ENCODE measurements around the gene CYP1A2. TPM values are rescaled to one million over a fixed set of nuclear protein-coding genes. Genes with fewer than 3 reads are reported as not detected.

The CYP1A2 gene
- total RNA-seq, 1 experiment from 2014 or later = not detected

- Histone ChIP-seq H3K27ac (ENCODE audit: low read length) (no peak overlapping the region), H3K27me3 (ENCODE audit: low read length) (no peaks in the 10 kb centered on the region), H3K4me3 (ENCODE audit: low read length) (no peak overlapping the region), H3K9me3 (ENCODE audit: low read length) (no peaks in the 10 kb centered on the region), H3K9ac (ENCODE audit: low read length) (no peak overlapping the region), H3K4me2 (ENCODE audit: low read length) (no peak overlapping the region), H3K79me2 (ENCODE audit: low read length) (peaks cover 57% of the 10 kb centered on the region), H3K4me1 (ENCODE audit: insufficient read depth, low read length) (peaks cover 11% of the 10 kb centered on the region), H3K9me2 (replicated peaks; ENCODE audit: low read length) (no peaks in the 10 kb centered on the region), H4K20me1 (ENCODE audit: low read length) (peaks cover 28% of the 10 kb centered on the region; the same call in 1 of the 2 replicates), H3K36me3 (ENCODE audit: low read depth, low read length) (no peaks in the 10 kb centered on the region), H3F3A (ENCODE audit: low read length, unreplicated experiment) (no peaks in the 10 kb centered on the region), H2AFZ (ENCODE audit: low read length) (no peak overlapping the region)
- DNase-seq = no peak
- BruUV-seq (replicated peaks) = no TSS peak
- peak; percentile 50 for ATAC-seq
- POLR2A ChIA-PET (ENCODE audit: unreplicated experiment) = no interaction called here
- intact Hi-C loops (cut with micrococcal nuclease) = no loop called here
- CTCF ChIA-PET = interaction anchor here (0.8 kb wide), 2 partner anchors 10 to 23 kb away, joined by 3 read pairs; no protein-coding TSS in a partner anchor
- no peak for TF ChIP-seq EZH2phosphoT487 (IDR thresholded peaks at IDR 0.05; ENCODE audit: borderline replicate concordance, low read length)
- no peak for TF ChIP-seq EZH2 (IDR thresholded peaks at IDR 0.05; ENCODE audit: low read length, unreplicated experiment)
- 0 out of 2 replicates have a peak, but pooled peaks have one; percentile 22 for TF ChIP-seq CTCF (conservative IDR thresholded peaks at IDR 0.05; ENCODE audit: low read depth, low read length)
Observed at GRCh38 chr15:74793135-74794028, 44.7 kb downstream of the CYP1A2 start.

GRCh38 chr15:74794248-74794969, 45.8 kb downstream of the CYP1A2 start:
- TF ChIP-seq EZH2 (IDR thresholded peaks at IDR 0.05; ENCODE audit: low read length, unreplicated experiment) (no peak), EZH2phosphoT487 (IDR thresholded peaks at IDR 0.05; ENCODE audit: borderline replicate concordance, low read length) (no peak), CTCF (conservative IDR thresholded peaks at IDR 0.05; ENCODE audit: low read depth, low read length) (no peak)
- no peaks in the 10 kb centered on the region for H3K9me2 ChIP-seq (replicated peaks; ENCODE audit: low read length)
- no peaks in the 10 kb centered on the region for H3F3A ChIP-seq (ENCODE audit: low read length, unreplicated experiment)
- no peak overlapping the region for H3K4me2 ChIP-seq (ENCODE audit: low read length)
- H2AFZ ChIP-seq (ENCODE audit: low read length) = no peak overlapping the region
- ChIA-PET POLR2A (ENCODE audit: unreplicated experiment) (no interaction called here), CTCF (interaction anchor here (0.8 kb wide), 1 partner anchor 24 kb away, joined by 3 read pairs; no protein-coding TSS in a partner anchor)
- ATAC-seq (no peak), DNase-seq (no peak)
- peaks cover 19% of the 10 kb centered on the region; the same call in 1 of the 2 replicates for H4K20me1 ChIP-seq (ENCODE audit: low read length)
- H3K27me3 ChIP-seq (ENCODE audit: low read length) = no peaks in the 10 kb centered on the region
- no peaks in the 10 kb centered on the region for H3K9me3 ChIP-seq (ENCODE audit: low read length)
- peaks cover 46% of the 10 kb centered on the region for H3K79me2 ChIP-seq (ENCODE audit: low read length)
- no peak overlapping the region for H3K9ac ChIP-seq (ENCODE audit: low read length)
- H3K27ac ChIP-seq (ENCODE audit: low read length) = no peak overlapping the region
- peaks cover under 1% of the 10 kb centered on the region; the same call in 1 of the 2 replicates for H3K4me1 ChIP-seq (ENCODE audit: insufficient read depth, low read length)
- no TSS peak for BruUV-seq (replicated peaks)
- H3K36me3 ChIP-seq (ENCODE audit: low read depth, low read length) = no peaks in the 10 kb centered on the region; the same call in 1 of the 2 replicates
- H3K4me3 ChIP-seq (ENCODE audit: low read length) = no peak overlapping the region
- intact Hi-C loops (cut with micrococcal nuclease) = no loop called here
